GM12892 (cell line): ENCODE data around the gene SIRT3.

Experiments used
- POLR2A ChIP-seq: IDR thresholded peaks from 2 replicates; pipeline ENCODE4 v1.6.1; 2011; ENCODE audit warnings: low read depth, low read length, control low read depth
- POLR2AphosphoS5 ChIP-seq: IDR thresholded peaks from 2 replicates; pipeline ENCODE4 v1.6.1; 2011; ENCODE audit warnings: low read depth, low read length, control low read depth
- TAF1 ChIP-seq: IDR thresholded peaks from 2 replicates; pipeline ENCODE4 v1.6.1; 2011; ENCODE audit warnings: low read depth, mild to moderate bottlenecking, control low read depth, low read length, borderline replicate concordance

DNA sequence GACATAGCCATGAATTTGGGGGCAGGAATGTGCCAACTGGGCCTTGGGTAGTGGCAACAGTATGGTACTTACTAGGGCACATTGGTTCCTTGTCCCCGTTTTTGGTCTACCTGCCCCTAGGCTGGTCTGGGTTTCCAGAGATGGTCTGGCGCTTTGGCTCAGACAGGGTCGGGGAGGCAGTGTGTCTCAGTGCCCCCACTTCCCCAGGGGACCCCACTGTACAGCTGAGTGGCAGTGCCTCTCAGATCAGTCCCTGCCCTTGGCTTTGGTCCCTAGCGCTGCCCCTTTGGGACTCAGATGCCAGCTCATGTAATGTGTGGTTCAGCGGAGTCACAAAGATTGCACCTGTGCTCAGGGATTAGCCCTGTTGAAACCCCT lies 25.4 kb downstream of the SIRT3 start:
- TF ChIP-seq TAF1 (no peak), POLR2AphosphoS5 (no peak), POLR2A (no peak)
